OCI-LY3 (cell line): Measurements from ENCODE around the gene PCDHGB5.

Experiments used
- H2AFZ ChIP-seq: fragments of 200-600, 300-600 bp; shearing (Covaris generic); 2 replicates; pipeline ENCODE4 v1.6.0; 2014; ENCODE audit warnings: antibody characterized with exemption, low read depth, low read length
- H3K27ac ChIP-seq: fragments of 200-600, 300-600 bp; sonication (generic); 2 replicates; pipeline ENCODE4 v1.5.1; 2014; ENCODE audit warnings: mild to moderate bottlenecking, low read length, moderate library complexity, mixed read lengths
- H3K27me3 ChIP-seq: fragments of 200-600, 300-600 bp; sonication (generic); 2 replicates; pipeline ENCODE4 v1.6.1; 2014; ENCODE audit warnings: low read depth, low read length, mixed read lengths
- H3K36me3 ChIP-seq: fragments of 200-600, 300-600 bp; sonication (generic); replicated peaks from 2 replicates; pipeline ENCODE3; 2014; ENCODE audit warnings: low read depth, low read length, mixed read lengths
- H3K4me1 ChIP-seq: fragments of 300-600, 200-600 bp; sonication (generic); 2 replicates; pipeline ENCODE4 v1.6.1; 2014; ENCODE audit warnings: low read length, mixed read lengths
- H3K4me2 ChIP-seq: fragments of 200-600, 300-600 bp; sonication (generic); 2 replicates; pipeline ENCODE4 v1.6.1; 2014; ENCODE audit warnings: low read length, mixed read lengths
- H3K4me3 ChIP-seq: fragments of 300-600, 200-600 bp; sonication (generic); 2 replicates; pipeline ENCODE4 v1.5.1; 2014; ENCODE audit warnings: antibody characterized with exemption, mild to moderate bottlenecking, low read length, moderate library complexity
- H3K79me2 ChIP-seq: fragments of 300-600, 200-600 bp; shearing (Covaris generic); 2 replicates; pipeline ENCODE4 v1.6.1; 2014; ENCODE audit warnings: mild to moderate bottlenecking, low read length, mixed read lengths
- H3K9ac ChIP-seq: fragments of 300-600, 200-600 bp; shearing (Covaris generic); 2 replicates; pipeline ENCODE4 v1.6.0; 2014; ENCODE audit warnings: mild to moderate bottlenecking, low read length, moderate library complexity
- H3K9me3 ChIP-seq: fragments of 200-600, 300-600 bp; shearing (Covaris generic); 2 replicates; pipeline ENCODE4 v1.6.1; 2014; ENCODE audit warnings: low read length, mixed read lengths; ENCODE audit not compliant: insufficient read depth
- H4K20me1 ChIP-seq: fragments of 200-600, 300-600 bp; sonication (generic); 2 replicates; pipeline ENCODE4 v1.6.1; 2016; ENCODE audit warnings: low read length, mixed read lengths; ENCODE audit not compliant: insufficient read depth
- CTCF ChIP-seq: fragments of 200-600, 300-600 bp; sonication (generic); IDR thresholded peaks from 2 replicates; pipeline ENCODE4 v1.5.1; 2014; ENCODE audit warnings: antibody characterized with exemption, low read length, low read depth
- EZH2phosphoT487 ChIP-seq: fragments of 200-600 bp; shearing (Covaris generic); IDR thresholded peaks from 2 replicates; pipeline ENCODE4 v1.6.1; 2018; ENCODE audit warnings: antibody characterized with exemption, mixed run types, low read depth

Gene PCDHGB5

GRCh38 chr5:141360685-141361084 is 37.1 kb upstream of the PCDHGB5 start:
- Histone ChIP-seq H3K4me2 (no peak overlapping the region), H2AFZ (no peak overlapping the region; the same call in 1 of the 2 replicates), H3K4me1 (no peaks in the 10 kb centered on the region), H3K9ac (no peak overlapping the region), H3K36me3 (no peaks in the 10 kb centered on the region), H3K4me3 (no peak overlapping the region), H4K20me1 (no peaks in the 10 kb centered on the region), H3K27ac (no peak overlapping the region), H3K27me3 (no peaks in the 10 kb centered on the region), H3K9me3 (no peaks in the 10 kb centered on the region), H3K79me2 (no peaks in the 10 kb centered on the region)
- TF ChIP-seq EZH2phosphoT487 (no peak), CTCF (no peak)

DNA sequence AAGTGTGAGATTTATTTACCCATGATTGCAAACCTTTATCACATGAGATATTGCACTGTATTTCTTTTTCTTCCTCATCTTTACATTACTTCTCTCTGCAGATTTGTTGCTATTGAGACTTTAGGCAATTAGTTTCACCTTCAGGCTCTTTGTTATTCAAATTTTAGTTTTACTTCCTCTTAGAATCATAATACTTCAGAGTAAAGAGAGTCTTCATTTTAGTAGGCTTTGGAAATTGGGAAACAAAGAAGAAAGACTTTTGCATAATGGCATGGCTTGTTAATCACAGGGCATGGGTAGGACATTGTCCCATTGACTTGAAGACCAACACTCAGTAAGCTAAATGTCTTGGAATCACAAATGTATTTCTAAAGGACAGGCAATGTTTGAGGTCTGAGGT is 35.0 kb upstream of the PCDHGB5 start:
- Histone ChIP-seq H4K20me1 (no peaks in the 10 kb centered on the region), H3K4me2 (no peak overlapping the region), H3K27ac (no peak overlapping the region), H3K4me3 (no peak overlapping the region), H2AFZ (no peak overlapping the region), H3K79me2 (no peaks in the 10 kb centered on the region), H3K27me3 (no peaks in the 10 kb centered on the region), H3K36me3 (no peaks in the 10 kb centered on the region), H3K4me1 (no peaks in the 10 kb centered on the region), H3K9ac (no peak overlapping the region), H3K9me3 (no peaks in the 10 kb centered on the region)
- TF ChIP-seq EZH2phosphoT487 = no peak
- TF ChIP-seq CTCF = no peak

DNA sequence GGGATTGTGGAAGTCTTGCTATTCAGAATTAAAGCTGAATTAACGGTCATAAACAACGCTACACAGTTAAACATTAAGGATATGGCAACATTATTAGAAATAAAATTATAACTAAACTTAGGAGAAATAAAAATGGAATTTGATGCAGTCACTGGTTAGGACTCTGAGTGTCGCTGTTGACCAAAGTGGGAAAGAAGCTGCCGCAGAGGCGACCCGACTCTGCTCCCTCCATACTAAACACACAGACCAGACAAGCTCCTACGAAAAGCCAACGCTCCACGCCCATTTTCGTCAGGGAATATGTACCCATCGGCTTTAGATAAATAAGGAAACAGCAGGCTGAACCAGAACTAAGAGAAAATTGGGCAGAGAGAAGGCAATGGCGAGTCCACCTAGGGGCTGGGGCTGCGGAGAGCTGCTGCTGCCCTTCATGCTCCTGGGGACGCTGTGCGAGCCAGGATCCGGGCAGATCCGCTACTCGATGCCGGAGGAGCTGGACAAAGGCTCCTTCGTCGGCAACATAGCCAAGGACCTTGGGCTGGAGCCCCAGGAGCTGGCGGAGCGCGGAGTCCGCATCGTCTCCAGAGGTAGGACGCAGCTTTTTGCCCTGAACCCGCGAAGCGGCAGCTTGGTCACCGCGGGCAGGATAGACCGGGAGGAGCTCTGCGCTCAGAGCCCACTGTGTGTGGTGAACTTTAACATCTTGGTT is 33.6 kb upstream of the PCDHGB5 start, which contains the start of gene PCDHGA5:
PCDHGA5 (plus strand) TSS at position 211 of the 709 bp plus-strand sequence; CDS start at position 380, 169 bp downstream.
- Histone ChIP-seq H3K4me1 (no peaks in the 10 kb centered on the region), H3K36me3 (no peaks in the 10 kb centered on the region), H3K27ac (no peak within 1 kb of the TSS), H3K4me3 (no peak within 1 kb of the TSS), H4K20me1 (no peaks in the 10 kb centered on the region), H3K9me3 (no peaks in the 10 kb centered on the region), H3K4me2 (no peak within 1 kb of the TSS), H2AFZ (no peak within 1 kb of the TSS), H3K27me3 (no peaks in the 10 kb centered on the region), H3K9ac (no peak within 1 kb of the TSS), H3K79me2 (no peaks in the 10 kb centered on the region)
- TF ChIP-seq CTCF = no peak
- no peak for TF ChIP-seq EZH2phosphoT487

GRCh38 chr5:141366016-141366896 is 31.5 kb upstream of the PCDHGB5 start:
- H3K9me3 ChIP-seq = no peaks in the 10 kb centered on the region
- no peak overlapping the region for H2AFZ ChIP-seq
- no peaks in the 10 kb centered on the region for H3K27me3 ChIP-seq
- H3K4me2 ChIP-seq = no peak overlapping the region
- H4K20me1 ChIP-seq = no peaks in the 10 kb centered on the region
- no peak overlapping the region for H3K9ac ChIP-seq
- H3K79me2 ChIP-seq = no peaks in the 10 kb centered on the region
- H3K4me3 ChIP-seq = no peak overlapping the region
- TF ChIP-seq EZH2phosphoT487 (no peak), CTCF (no peak)
- no peaks in the 10 kb centered on the region for H3K4me1 ChIP-seq
- H3K36me3 ChIP-seq = no peaks in the 10 kb centered on the region
- no peak overlapping the region for H3K27ac ChIP-seq
